HepG2 (cell line): ENCODE measurements around the gene TCF12.

Experiments
- SIN3A ChIP-seq: IDR thresholded peaks from 2 replicates; pipeline ENCODE4 v1.6.1; 2011; ENCODE audit warnings: low read depth, mild to moderate bottlenecking, control low read depth, low read length, borderline replicate concordance
- SMAD1 ChIP-seq: sonication (generic); formaldehyde crosslinking; IDR thresholded peaks from 2 replicates; pipeline ENCODE4 v1.4.0; 2020; ENCODE audit warnings: missing genetic modification reagents, low read depth, mild to moderate bottlenecking, borderline replicate concordance
- TF ChIP-seq, protein P1 (sequence below): IDR thresholded peaks from 2 replicates; pipeline ENCODE4 v1.6.1; 2016

DNA sequence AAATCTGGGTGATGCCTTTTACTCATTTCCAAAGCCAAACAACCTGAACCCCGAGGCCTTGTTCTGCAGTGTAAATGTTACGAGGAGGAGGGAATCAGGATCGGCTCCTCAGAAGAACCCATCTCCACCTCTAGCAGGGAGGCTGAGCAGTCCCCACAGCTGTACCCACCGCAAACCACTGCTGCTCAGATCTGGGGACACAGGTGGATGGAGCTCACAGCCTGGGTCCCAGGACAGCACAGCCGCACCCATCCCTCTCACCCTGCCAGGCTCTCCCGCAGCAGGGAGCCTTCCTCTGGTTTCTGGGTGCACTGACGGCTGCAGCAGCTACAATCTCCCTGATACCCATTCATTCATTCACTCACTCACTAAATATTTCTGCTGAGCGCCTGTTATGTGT, 413.9 kb downstream of the TCF12 start:
- TF ChIP-seq SIN3A (no peak), SMAD1 (CRISPR knock-in tag) (no peak)
- TF ChIP-seq, protein P1, sequence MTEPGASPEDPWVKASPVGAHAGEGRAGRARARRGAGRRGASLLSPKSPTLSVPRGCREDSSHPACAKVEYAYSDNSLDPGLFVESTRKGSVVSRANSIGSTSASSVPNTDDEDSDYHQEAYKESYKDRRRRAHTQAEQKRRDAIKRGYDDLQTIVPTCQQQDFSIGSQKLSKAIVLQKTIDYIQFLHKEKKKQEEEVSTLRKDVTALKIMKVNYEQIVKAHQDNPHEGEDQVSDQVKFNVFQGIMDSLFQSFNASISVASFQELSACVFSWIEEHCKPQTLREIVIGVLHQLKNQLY (CRISPR knock-in tag), result no peak
